Stimulated activated CD8-positive, alpha-beta memory T cell treated with anti-CD3 and anti-CD28 coated beads, Interleukin-7, amount 100 ng/mL, for 4 hours (primary cell): Measurements from ENCODE around the gene C3.
A peak's percentile ranks its signal among the peaks of the same experiment; 100 is the strongest.
"Not testable (repeated sequence)": the region's sequence is repeated elsewhere in the genome, so short reads cannot be mapped to it uniquely, and the experiment has no call there.

Experiments used
- DNase-seq, 2 donors: peaks; one replicate each; pipeline ENCODE4 v3.0.0-alpha.2; 2020; ENCODE audit warnings: low read depth in 2 of 2

Gene C3

DNA sequence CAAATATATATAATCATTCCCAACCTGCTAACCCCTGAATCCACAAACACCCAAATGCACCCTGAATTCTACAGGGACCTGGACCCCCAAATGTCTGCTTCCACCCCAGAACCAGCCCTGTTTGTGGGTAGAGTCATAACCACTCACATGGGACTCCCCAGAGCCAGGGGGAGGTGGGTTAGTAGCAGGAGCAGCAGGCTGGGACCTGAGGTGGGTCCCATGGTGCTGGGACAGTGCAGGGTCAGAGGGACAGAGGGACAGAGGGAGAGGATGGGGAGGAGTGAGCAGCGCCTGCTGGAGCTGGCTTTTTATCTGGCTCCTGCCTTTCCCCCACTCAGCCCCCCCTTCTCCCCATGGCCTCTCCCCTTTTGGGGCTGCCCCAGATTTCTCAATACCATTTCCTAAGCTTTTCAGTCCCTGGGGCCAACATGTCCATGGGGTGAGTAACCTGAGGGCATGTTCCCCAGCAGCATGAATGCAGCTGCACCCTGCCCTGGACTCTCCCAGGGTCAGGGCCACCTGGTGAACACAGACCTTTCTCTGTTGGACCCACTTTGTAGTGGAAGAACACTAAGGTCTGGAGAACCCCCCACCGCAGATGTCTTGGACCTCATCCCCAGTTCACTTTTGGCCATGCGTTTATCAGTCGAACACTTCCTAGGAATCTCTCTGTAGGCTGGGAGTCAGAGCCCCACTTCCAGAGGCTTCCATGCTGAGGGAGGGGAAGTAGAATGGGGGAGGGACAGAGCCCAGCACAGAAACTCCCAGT is at the start of gene C3:
C3 (minus strand) TSS at position 282 of the 769 bp plus-strand sequence; CDS start at position 221, 61 bp downstream.
- DNase-seq = no peak

DNA sequence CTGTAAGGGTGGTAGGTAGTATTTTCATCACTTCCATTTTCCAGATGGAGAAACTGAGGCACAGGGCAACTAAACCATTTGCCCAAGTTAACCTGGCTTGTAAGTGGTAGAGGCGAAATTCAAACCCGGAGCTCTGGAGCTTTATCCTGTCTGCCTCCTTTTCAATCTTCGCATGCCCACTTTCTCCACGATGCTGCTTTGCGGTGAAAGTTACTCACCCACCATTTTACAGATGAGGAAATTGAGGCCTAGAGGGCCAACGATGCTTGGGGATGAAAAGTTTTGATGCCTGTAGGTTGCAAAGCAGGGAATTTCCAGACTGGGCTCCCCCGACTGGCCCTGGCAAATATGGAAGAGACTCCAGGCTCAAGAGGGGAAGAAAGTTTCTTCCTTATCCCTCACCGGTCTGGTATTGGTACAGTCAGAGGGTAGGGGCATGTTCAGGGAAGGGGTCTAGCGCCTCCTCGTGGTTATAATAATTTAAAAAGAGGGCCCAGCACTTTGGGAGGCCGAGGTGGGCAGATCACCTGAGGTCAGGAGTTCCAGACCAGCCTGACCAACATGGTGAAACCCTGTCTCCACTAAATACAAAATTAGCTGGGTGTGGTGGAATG is 48.7 kb upstream of the C3 start:
- DNase-seq = no peak

DNA sequence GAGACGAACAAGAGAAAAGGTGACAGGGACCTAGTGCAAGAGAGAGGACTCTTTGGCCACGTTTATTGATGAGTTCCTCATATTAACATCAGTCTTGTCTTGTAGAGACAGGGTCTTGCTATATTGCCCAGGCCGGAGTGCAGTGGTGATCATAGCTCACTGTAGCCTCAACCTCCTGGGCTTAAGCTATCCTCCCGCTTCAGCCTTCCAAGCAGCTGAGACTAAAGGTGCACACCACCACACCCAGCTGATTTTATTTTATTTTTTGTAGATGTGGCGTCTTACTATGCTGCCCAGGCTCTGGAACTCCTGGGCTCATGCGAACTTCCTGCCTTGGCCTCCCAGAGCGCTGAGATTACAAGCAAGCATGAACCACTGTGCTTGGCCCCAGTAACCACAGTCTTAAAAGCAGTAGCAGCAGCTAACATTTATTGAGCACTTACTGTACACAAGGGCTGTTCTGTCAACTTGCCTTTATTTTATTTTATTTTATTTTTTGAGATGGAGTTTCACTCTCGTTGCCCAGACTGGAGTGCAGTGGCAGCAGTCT is 47.9 kb upstream of the C3 start:
- no peak for DNase-seq

DNA sequence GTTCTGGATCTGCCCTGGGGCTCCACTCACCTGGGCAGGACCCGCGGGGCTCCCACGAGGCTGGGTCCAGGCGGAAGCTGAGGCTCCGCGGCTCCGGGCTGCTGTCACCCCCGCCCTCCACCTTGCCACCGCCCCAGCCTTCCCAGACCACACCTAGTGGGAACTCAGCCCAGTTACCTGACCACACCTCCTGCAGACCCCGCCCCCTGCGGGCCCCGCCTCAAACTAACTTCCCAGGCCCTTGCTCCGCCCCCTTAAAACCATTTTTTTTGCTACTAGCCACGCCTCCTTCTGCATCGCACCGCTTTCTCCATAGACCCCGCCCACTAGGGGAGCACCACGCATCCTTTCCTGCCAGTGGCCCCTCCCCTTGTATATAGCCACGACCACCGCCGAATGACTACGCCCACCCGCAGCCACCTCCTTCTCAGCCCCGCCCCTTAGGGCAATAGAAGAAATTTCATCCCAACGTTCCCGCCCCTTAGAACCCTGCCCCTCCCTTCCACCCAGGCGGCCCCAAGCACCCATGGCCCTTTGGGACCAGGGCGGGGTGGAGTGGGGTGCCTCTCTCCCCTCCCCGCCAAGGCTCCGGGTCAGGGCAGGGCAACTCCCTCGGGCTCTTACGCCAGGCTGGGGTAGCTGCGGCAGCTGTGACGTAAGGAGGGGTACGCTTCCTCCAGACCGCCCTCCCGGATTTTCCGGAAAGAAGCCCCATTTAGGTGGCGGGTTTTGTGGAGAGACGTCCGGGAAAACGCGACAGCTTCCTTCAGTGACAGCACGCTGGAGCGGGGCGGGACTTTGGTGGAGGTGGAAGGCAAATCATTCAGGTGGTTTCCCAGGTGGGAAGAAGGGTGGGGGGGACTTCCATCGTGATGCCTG is 47.1 kb upstream of the C3 start, which contains the start of gene SH2D3A:
SH2D3A (minus strand) TSS at position 79 of the 879 bp plus-strand sequence. CDS start 3,687 bp downstream, outside the sequence.
- peak; percentile 91 to 96 for DNase-seq

DNA sequence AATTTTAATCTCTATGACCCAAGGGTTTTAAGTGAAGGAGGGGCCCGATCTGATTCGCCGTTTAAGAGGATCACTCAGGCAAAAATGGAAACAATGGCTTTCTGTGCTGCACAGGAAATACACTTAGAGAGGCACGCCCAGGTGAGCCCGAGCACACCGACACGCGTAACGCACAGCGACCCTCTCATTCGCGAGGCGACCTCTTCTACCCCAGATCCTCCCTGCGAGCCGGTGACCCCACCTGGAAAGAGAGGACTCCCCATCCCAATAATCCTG is 46.6 kb upstream of the C3 start:
- DNase-seq = no peak

DNA sequence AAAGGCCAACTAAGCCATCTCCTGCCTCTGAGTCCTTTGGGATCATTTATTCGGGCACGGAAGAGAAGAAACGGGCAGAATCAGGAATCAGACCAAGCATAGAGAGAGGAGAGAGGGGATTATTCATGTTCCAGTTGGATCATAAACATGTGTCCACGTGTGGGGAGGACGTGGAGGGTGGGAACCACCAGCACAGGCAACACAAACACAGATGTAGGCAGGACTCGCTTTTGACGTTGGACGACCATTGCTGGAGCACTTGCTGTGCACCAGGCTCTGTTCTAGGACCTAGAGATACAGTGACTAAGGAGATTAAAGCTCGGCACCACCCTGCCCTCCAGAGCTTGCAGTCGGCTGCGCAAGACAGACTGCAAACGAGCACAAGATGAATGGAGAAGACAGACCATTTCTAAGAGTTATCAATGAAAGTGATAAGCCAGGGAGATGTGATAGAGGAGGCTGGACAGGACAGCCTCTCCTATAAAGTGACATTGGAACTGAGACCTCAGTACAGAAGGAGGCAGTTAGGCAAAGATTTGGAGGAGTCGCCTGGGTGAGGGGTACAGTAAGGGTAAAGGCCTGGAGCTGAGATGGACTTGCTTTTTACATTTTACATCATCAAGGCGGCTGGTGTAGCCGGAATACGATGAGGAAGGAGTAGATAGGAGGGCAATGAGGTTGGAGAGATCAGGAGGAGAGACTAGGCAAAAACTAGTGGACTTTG is 46.1 kb upstream of the C3 start:
- no peak for DNase-seq

DNA sequence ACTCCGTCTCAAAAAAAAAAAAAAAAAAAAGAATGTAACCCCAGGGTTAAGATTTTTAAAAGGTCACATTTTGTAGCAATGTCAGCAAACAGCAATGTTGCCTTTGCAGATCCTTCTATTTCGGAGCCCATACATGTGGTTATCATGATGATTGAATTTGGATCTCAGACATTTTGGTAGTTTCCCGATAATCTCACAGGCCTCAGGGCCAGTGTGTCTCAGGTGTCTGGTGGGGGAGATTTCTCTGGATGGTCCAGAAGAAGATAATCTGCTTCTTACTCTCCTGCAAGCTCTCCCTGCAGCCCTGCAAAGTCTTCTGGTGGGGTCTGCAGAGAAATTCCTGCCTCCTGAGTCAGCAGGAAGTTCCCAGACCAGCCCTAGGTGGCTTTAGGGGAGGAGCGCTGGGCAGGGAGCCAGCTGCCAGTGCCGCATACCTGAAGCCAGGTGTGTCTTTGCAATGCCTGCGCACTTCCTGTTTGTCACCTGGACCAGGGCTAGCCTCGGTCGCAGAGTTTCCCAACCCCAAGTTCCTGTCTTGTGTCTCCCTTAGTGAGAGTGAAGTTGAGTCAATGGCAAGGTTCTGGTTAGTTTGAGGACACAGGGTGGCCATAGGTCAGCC is 45.4 kb upstream of the C3 start:
- DNase-seq = no peak

DNA sequence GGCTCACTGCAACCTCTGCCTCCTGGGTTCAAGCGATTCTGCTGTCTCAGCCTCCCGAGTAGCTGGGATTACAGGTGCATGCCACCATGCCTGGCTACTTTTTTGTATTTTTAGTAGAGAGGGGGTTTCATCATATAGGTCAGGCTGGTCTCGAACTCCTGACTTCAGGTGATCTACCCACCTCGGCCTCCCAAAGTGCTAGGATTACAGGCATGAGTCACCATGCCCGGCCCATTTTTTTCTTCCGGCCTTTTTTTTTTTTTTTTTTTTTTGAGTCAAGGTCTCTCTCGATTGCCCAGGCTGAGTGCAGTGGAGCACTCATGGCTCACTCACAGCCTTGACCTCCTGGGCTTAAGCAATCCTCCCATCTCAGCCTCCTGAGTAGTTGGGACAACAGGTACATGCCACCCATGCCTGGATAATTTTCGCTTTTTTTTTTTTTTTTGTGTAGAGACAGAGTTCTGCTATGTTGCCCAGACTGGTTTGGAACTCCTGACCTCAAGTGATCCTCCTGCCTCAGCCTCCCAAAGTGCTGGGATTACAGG is 41.9 kb upstream of the C3 start:
- DNase-seq = not testable (repeated sequence)

DNA sequence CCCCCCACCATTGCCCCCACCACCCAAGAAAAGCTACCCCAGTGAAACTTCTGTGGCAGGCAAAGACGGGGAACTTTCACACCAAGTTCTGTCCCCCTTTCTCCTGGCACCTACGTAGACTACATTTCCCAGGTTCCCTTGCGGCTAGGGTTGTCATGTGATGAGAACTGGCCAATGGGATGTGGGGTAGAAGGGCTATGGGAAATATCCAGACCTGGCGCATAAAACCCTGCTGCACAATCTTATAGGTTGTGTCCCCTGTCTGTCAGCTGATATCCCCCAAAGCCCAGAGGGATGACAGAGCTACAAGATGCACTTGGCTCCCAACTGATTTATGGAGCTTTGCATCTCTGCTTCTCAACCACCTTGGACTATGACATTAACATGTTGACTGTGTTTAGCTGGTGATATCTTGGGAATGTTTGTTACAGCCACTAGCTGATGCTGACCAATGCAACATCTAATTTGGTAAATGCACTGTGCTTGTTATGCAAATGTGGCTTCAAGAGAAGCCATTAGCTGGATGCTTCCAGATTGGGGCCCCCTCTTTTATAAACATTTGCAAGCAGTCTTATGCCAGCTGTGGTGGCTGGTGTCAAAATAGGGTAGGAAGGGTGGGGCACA is 40.7 kb upstream of the C3 start:
- no peak for DNase-seq

DNA sequence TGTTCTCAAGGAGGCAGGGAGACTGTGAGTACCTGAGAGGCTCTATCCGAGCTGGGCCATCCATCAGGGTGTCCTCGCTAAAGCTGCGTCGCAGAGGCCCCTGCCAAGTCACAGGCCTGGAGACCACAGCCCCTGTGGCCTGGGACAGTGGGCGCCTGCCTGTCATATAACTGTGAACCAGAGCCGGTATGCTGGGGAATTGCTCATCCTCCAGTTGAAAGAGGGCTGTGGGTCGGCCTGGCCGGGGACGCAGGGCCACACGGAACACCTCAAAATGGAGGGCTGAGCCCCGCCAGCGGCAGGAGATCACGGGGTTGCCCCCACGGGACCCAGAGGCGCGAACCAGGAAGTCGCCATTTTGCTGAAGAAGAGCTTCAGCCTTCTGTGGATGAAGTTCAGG is 40.2 kb upstream of the C3 start:
- DNase-seq = no peak

DNA sequence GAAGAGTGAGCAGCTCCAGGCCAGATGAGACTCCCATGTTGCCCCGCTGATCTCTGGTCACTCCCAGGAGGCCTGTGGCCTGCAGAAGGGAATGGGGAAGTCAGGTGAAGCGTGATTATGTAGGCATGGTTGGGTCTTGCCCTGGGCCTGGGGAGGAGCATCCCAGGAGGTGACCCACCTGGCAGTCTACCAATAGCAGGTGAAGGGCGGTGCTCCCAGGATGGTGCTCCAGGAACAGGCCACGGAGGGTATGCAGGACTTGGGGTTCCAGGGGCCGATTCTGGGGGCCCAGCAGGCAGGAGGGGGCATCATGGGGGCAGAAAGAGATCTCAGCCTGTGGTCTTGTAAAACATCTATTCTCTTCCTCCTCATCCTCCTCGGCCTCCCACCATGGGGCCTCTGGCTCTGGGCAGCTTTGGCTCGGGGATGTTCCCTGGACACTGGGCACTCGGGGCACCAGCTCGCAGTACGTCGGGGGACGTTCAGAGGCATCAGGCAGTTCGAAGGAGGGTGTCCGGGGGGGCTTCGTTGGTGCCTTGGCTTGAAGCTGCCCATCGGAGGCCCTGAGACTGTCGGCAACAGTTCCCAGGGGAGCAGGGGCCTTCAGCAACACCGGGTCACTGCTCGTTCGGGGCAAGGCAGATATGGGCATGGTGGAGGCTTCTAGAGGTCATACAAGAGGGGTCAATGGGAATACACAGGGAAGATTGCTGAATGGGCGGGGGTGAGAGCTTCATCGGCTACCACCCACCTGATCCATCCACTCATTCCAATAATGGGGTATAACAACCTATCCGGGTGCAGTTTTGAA is 34.4 kb upstream of the C3 start:
- DNase-seq = no peak

DNA sequence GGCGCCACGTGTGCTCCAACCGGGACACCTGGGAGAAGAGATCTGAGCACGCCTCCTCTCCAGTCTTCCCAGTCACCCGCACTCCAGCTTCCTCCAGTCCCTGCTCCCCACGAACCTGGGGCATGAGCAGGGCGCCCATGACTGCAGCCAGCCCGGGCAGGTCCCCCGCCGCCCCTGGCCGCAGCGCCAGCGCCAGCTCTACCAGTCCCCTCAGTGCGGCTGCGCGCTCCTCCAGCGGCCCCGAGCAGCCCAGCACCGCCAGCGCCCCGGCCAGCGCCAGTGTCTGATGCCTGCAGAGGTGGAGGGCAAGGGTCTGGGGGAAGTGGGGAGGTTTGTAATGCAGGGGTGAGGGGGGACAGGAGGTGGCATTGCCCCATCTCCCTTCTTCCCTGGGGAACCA is 33.7 kb upstream of the C3 start:
- DNase-seq = no peak

DNA sequence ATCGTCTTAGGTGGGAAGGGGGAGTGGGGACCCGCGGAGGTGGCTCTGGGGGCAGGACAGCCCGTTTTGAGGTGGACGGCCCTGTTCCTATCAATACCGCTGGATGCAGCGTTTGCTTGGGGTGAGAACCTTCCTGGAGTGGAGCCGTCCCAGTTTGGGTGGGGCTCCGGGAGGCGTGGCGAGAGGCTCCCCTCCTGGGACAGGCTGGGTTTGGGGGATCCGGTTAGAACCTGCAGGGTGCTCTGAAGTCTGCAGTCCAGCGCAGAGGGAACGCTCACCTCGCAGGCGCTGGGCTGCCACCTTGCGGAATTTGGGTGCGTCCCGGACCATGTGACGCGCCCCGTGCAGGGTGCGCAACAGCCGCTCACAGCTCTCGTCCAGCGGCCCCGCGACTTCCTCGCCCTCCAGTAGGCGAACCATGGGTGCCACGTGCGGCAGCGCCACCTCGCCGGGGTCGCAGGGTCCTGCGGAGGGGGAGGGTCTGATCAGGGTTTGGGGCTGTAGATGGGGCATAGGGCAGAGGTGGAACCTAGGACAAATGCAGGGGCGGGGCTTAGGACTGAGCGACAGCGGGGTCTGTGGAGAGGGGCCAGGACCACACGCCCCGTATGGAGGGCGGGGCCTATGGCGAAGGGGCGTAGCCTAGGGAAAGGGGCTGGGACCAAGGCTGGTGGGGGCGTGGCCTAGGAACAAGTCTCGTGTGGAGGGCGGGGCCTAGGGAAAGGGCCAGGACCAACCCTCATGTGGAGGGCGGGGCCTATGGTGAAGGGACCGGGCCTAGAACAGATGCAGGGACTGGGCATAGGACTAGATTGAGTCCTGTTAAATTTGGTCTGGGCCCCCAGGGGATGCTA is 33.0 kb upstream of the C3 start:
- DNase-seq = peak; percentile 54 to 65

DNA sequence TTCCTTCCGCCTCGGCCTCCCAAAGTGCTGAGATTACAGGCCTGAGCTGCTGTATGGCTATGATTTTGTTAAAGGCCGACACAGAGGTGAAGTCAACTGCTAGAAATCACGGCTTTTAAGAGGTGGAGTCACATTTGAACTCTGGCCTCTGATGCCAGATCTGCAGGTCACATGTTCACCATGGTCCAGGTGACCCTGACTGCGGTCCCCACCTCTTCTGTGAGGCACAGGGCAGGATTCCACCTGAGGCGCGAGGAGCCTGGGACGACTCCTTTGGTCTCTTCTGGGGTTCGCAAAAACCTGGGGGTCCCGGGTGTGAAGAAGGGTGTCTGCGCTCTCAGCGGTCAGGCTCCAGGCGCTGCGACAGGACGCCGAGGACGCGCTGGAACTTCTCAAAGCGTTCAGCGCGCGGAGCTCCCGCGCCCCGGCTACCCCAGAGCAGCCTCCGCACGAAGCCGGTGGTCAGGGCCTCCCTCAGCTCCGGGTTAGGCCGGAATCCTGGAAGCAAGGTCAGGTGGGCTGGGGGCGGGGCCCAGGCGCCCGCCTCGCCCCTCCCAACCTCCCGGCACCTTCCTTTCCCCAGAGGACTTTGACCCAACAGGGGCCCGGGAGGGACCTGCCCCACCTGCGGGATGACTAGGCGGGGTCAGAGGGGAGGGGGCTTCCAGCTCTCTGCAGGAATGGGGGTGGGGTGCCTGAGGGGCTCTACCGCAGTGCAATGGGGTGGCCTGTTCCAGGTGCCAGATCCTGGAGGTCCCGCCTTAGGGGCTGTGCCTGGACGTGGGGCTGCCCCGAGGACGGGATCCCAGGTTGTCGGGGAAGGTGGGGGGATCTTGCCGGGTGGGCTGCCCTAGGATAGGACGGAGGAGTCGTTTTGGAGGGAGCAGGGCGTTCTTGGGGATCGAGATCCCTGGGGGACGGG is 32.1 kb upstream of the C3 start:
- no peak for DNase-seq

DNA sequence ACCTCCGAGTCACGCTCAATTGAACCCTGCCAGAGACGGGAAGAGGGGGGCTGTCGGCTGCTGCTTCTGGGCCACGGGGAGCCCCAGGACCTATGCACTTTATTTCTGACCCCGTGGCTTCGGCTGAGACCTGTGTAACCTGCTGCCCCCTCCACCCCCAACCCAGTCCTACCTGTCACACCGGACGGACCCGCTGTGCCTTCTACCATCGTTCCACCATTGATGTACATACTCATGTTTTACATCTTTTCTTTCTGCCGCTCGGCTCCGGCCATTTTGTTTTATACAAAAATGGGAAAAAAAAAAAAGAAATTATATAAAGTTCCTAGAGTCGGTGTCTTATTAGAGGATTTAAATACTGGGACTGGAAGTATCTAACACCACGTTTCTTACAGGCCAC is 30.7 kb upstream of the C3 start:
- no peak for DNase-seq

DNA sequence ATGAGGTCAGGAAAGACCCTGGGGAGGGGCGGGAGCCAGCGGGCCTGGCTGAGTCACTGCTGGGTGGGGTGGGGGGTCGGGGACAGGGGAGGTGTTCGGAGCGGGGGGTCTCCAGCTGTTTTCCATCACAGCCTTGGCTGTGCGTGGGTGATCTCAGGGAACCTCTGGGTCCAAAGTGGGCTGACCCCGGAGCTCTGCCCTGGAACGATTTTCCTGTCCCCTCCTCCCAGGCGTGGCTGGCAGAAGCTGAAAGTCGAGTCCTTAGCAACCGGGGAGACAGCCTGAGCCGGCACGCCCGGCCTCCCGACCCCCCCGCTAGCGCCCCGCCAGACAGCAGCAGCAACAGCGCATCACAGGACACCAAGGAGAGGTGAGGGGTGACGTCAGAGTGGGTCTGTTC is 29.6 kb upstream of the C3 start:
- DNase-seq = no peak

DNA sequence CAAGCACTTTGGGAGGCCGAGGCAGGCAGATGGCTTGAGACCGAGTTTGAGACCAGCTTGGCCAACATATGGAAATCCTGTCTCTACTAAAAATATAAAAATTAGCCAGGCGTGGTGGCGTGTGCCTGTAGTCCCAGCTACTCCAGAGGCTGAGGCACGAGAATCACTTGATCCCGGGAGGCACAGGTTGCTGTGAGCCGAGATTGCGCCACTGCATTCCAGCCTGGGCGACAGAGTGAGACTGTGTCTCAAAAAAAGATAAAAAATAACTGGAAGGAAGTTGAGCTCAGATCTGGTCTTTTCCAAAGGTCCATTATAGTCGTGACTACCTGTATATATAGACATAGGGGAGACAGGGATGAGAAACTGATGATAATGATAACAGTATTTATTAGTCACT is 28.1 kb upstream of the C3 start:
- not testable (repeated sequence) for DNase-seq

DNA sequence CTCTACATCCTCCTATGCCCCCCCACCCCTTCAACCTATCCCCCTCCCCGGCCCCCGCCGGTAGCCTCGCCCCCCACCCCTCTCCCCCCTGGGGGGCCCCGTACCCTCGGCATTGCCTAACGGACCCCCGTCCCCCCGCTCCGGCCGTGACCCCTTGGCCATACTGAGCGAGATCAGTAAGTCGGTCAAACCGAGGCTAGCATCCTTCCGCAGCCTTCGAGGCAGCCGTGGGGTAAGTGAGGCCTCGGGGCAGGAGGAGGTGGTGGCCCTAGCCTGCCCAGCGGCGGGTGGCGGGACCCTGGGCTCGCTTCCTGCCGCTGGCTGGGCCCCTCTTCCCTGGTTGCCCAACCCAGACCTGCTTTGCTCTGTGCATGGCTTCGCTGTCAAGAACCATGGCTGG is 25.5 kb upstream of the C3 start:
- no peak for DNase-seq
